Activated T-cell treated with anti-CD3 and anti-CD28 coated beads, Interleukin-2, amount 50 U/mL, for 1 hour (primary cell): ENCODE measurements around the gene CFAP251.
"Not testable (repeated sequence)": the region's sequence is repeated elsewhere in the genome, so short reads cannot be mapped to it uniquely, and the experiment has no call there.

Source experiments
- DNase-seq: peaks from one replicate; pipeline ENCODE4 v3.0.0-alpha.2; 2020

The CFAP251 gene

DNA sequence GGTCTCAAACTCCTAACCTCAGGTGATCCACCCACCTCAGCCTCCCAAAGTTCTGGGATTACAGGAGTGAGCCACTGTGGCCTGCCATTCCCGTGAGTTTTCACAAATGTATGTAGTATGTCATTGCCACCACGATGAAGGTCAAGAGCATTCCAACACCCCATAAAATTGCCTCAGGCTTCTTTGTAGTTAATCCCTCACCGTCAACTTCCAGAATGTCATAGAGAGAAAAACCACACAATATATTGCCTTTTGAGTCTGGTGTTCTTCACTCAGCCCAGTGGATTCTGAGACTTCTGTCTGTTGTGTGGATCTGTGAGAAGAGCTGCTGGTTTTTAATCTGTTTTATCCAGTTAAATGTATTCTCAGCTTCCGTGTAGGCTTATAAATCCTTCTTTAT is 12.6 kb upstream of the CFAP251 start:
- DNase-seq: no peak

DNA sequence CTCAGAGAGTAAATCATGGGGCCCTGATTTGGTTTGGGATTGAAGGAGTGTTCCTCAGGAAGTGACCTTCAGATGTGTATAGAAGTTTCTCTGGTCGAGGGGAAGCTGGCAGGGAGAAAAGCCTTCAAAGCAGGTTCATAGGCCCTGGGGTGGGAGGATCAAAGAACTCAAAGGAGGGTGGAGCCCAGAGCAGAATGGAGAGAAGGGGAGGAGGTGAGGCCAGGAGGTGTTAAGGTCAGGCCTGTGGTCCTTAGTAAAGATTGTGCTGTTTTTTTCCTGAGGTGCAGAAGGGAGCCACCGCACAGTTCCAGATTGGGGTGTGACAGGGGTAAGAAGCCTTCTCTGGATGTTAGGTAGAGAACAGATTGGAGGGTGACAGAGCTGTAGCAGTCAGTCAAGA is 9.7 kb upstream of the CFAP251 start:
- no peak for DNase-seq

DNA sequence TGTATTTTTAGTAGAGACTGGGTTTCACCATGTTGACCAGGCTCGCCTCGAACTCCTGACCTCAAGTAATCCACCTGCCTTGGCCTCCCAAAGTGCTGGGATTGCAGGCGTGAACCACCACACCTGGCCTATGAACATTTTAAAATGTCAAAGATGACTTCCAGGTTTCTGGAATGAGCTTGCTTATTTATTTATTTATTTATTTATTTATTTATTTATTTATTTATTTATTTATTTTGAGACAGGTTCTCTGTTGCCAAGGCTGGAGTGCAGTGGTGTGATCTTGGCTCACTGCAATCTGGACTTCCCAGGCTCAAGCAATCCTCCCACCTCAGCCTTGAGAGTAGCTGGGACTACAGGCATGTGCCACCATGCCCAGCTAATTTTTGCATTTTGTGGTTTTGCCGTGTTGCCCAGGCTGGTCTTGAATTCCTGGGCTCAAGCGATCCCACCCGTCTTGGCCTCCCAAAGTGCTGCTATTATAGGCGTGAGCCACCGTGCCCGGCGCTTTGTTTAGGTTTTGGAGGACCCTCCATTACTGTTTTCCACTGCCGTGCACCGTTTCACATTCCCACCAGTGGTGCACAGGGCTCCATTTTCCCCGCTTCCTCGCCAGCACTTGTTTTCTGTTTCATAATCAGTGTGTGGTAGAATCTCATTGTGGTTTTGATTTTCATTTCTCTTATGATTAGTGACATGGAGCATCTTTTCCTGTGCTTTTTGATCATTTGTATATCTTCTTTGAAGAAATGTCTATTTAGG is 6.4 kb upstream of the CFAP251 start:
- DNase-seq: no peak

DNA sequence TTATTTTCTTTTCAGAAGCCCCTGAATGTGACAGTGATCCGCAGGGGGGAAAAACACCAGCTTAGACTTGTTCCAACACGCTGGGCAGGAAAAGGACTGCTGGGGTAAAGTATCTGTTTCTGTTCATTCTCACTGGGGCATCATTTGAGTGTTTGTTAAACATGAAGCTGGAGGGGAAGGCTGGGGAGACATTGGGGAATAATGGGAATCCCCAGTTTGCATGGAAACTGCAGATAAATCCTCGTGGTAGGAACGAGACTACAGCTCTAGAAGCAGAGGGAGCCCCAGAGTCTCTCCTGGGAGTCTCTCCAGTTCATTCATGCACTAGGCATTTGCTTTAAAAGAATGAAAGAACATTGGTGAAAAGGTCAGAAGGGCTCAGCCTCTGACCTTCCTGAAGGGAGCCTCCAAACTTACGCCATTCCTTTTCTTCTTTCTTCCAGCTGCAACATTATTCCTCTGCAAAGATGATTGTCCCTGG is 2.5 kb upstream of the CFAP251 start:
- no peak for DNase-seq

DNA sequence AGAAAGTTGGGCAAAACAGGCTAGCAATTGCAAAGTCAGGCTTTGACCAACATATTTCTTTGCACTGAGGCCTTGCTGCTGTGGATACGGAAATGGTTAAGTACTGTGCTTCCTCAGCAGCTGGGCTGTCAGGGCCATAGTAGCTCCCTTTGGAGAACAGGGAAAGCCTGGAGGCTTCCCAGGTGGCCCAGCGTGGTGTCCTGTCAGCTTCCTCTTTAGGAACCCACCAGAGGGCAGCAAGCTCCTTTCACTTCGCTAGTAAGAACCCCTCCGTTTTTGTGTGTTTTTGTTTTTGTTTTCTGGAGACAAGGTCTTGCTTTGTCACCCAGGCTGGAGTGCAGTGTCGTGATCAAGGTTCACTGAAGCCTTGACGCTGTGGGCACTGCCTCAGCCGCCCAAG is 1.7 kb upstream of the CFAP251 start:
- no peak for DNase-seq

DNA sequence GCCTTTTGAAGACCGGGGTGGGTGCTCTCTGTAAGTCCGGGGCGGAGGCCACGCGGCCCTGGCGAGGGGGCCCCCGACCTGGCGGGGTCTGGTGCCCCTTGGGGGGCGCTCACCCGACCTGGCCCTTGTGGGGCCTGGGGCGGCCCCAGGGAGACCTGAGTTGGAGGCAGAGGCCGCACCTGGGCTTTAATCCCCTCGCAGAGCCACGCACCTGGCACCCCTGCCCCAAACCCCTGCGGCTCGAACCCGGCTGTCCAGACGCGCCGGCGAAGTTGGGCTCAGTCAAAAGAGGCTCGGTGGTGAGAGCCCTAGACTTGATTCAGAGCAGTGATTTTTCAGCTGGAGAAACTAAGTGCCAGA is 267 bp downstream of the CFAP251 start:
- no peak for DNase-seq

DNA sequence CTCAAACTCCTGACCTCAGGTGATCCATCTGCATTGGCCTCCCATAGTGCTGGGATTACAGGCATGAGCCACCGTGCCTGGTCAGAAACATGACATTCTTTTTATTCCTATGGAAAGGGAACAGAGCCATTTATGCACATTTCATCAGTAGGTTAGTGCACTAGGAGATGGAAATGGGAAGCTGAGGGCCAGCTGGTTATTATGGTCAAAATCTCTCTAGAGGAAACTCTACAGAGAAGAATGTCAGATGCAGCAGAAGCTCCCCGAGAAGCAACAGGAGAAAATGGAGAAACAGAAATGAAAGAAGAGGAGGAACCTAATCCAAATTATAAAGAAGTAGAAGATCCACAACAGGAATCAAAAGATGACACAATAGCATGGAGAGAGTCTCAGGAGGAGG is 2.7 kb downstream of the CFAP251 start:
- no peak for DNase-seq

DNA sequence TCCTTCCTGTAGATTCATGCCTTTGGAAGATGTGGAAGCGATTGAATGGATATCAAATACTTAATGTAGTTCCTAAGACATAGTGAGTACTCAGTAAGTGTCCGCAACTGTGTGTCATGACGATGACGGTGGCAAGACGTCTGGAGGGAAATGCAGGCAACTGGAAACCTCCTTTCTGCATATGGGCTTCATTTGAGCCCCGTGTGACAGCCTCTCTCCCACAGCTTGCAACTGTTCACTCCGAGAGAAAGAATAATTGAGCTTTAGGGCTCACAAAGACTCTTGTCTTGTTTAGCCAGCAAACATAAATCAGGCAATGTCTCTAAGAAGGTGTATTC is 6.9 kb downstream of the CFAP251 start:
- DNase-seq: no peak

DNA sequence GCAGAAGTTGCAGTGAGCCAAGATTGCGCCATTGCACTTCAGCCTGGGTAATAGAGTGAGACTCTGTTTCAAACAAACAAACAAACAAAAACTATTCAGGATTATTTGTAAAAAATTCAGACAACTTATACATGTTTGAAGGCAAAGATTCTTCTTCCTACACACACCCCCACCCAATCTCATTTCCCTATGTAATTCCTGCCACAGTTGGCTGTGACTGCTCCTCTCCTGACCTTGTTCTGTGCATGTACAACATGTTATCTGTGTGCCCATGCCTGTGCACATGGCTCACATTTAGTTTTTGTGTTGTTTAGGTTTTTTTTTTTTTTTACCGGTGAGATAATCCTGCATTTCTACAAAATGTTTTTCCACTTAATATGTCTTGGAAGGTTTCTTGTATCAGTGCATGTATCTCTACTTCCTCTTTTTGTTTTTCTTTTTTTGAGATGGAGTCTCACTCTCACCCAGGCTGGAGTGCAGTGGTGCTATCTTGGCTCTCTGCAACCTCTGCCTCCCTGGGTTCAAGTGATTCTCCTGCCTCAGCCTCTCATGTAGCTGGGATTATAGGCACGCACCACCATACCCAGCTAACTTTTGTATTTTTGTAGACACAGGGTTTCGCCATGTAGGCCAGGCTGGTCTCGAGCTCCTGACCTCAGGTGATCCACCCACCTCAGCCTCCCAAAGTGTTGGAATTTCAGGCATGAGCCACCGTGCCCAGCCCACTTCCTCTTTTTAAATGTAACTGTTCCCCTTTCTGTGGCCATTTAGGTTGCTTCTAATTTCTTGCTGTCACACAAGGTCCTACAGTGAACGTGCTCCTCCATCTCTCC is 8.7 kb downstream of the CFAP251 start:
- DNase-seq: no peak

DNA sequence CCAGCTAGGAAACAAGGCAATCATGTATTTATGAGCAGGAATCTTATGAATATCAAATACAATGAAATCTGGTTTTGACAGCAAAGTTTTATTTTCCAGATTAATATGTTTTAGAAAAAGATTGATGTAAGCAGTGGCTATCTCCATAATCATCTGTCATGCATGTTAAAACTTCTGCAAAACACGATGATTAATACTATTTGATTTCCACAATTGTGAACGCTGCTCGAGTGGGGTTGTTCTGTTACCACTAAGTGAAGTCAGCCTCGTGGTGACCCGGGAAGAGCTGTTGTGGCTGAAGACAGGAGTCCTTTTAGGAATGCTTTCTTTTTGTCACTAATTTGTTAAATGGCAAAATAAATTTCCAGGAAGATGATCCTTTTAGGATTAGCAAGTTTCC is 9.4 kb downstream of the CFAP251 start:
- DNase-seq: no peak

DNA sequence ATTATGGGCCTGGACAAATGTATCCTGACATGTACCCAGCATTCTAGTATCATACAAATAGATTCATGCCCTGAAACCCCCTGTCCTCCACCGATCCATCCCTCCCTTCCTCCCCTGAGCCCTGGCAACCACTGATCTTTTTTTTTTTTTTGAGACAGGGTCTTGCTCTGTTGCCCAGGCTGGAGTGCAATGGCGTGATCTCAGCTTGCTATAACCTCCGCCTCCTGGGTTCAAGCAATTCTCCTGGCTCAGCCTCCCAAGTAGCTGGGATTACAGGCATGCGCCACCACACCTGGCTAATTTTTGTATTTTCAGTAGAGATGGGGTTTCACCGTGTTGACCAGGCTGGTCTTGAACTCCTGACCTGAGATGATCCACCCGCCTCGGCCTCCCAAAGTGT is 11.2 kb downstream of the CFAP251 start:
- DNase-seq: not testable (repeated sequence)

DNA sequence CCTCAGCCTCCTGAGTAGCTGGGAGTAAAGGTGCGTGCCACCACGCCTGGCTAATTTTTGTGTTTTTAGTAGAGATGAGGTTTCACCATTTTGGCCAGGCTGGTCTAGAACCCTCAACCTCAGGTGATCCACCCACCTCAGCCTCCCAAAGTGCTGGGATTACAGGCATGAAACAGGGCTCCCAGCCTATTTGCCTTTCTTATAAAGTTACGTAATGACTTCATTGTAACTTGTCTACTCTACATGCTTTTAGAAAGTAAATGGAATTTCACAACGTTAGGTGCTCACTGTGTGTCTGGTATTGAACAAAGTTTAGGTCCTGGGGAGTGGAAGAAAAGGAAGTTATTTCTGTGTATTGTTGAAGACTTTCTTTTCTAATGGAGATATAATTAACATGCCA is 12.5 kb downstream of the CFAP251 start:
- no peak for DNase-seq

DNA sequence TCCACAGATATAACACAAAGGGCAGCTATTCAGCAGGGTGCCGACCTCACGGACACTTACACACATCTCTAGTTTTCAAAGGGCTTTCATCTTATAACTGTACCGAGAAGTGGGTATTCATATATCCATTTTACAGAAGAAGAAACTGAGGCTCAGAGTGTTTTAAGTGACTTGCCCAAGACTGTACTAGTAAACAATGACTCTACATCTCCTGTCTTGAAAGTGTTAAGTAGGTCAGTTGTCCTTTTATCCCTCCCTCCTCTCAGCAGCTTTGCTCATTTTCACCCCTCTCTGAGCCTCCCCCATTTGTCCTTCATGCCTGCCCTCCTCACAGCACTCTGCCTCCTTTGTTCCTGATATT is 13.8 kb downstream of the CFAP251 start:
- DNase-seq: no peak

DNA sequence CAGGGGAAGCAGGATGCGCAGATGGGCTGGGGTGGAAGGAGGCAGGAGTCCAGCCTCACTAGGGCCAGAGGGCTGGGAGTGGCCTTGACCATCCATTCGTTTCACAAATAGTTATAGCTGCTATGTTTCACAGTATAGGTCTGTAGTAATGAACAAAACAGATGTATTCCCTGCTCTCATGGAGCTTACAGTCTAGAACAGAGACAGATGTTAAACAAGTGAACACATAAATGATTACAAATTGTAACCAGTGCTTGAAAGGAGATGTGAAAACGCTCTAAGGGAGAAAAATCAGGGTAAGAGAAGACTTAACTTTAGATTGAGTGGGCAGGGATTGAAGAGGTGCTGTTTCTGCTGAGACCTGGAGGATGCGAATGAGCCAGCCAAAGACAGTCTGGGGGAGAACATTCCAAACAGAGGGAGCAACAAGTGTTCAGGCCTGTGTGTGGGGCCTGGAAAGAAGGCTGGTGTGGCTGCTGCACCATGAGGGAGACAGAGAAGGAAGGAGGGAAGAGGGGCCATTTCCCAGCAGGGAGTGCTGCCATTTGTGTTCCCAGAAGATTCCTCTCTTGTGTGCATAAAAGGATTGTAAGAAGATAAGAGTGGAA is 14.6 kb downstream of the CFAP251 start:
- DNase-seq: no peak

DNA sequence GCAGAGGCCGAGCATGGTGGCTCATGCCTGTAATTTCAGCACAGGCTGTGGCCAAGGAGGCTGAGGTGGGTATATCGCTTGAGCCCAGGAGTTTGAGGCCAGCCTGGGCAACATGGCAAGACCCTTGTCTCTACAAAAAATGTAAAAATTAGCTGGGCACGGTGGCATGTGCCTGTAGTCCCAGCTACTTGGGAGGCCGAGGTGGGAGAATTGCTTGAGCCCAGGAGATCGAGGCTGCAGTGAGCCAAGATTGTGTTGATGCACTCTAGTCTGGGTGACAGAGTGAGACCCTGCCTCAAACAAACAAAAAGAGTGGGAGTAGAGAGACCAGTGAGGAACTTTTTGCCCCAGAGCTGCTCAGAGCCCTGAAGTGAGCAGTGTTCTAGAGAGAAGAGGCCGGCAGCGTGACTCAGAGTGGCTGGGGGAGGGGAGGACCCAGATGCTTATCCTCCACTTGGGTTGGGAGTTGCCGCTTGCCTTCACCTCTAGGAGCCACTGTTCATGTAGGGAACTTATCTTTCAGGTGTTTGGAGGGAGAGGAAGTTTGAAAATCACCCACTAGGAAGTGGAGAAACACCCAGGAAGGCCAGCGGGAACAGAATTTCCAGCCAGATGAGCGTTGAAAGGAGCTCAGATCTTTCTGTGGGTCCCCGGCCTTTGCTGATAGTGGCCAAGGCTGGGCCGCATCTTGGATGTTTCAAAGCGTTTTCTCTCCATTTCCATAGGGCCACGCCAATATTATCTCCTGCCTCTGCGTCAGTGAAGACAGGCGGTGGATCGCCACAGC is 15.3 kb downstream of the CFAP251 start:
- no peak for DNase-seq

DNA sequence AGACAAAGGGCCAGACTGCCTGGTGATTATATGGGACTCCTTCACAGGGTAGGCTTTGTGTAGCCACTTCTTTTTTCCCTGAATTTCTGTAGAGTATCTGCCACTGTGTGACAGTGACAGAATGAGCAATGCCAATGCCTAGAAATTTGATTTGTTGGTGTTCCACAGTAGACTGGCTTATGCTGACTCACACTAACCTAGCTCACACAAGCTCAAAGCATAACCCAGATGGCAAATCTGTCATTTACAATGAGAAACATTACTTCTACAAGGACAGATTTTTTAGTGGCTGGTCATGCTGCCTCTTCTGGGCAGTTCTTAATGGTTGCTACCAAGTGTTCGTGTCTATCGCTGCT is 15.9 kb downstream of the CFAP251 start:
- no peak for DNase-seq

DNA sequence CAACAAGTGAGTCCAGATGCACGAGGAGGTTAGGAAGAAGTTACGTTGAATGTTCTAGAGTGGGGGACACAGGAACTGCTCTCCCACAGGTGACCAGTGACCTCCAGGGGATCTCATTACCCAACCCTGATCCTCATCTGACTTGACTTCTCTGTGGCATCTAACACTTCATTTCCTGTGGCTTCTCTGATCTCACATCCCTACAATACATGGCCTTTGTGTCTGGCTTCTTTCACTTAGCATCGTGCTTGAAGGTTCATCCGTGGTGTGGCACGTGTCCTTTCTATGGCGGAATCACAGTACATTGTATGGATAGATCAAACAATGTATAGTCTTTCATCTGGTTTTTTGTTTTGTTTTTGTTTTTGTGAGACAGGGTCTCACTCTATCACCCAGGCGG is 19.3 kb downstream of the CFAP251 start:
- DNase-seq: no peak

DNA sequence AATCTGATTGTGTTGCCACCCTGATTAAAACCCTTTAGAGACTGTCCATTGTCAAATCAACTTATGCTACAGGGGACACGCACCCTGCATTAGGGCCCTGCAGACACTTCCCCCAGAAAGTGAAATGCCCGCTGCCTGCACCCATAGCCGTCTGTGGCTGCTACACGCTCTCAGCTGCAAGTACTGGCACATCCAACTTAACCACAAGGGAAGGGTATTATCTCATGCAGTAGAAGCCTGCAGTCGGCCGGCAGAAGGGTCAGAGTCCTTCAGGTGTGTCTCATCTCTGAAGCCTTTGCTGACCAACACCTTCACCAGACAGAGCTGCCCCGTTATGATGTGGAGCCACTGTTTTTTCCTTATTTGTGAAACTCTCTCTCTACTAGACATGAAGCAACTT is 20.8 kb downstream of the CFAP251 start:
- no peak for DNase-seq

DNA sequence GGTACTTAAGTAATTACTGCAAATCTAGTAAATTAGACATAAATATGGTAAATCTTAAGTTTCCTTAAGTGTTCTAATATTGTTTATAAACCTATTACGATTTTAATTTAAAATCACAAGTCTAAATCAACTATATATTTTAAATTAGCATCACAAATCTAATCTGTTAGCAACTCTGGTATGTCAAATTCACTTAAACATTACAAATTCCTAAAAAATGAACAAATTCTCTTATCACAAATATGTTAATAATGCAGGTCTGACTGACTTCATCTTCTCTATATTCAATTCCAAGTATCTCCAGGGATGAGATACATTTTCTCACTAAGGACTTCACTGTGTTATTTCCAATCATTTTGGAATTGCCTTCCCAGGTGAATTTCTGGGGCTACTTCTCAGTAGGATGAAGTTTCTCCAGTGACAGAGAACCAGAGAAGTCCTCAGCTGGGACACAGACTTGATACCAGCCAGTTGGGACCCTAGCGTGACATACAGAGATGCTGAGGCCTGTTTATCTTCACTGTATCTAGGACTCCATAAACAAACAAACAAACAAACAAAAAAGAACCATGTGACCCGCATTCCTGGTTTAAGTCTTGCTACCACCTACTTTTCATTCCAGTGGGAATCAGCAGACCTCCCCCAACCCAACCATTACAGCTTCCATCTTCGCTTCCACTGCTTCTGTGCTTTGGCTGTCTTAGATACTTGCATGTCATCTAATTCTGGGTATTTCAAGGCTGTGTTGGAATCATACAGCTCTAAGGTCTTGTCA is 21.8 kb downstream of the CFAP251 start:
- DNase-seq: no peak

DNA sequence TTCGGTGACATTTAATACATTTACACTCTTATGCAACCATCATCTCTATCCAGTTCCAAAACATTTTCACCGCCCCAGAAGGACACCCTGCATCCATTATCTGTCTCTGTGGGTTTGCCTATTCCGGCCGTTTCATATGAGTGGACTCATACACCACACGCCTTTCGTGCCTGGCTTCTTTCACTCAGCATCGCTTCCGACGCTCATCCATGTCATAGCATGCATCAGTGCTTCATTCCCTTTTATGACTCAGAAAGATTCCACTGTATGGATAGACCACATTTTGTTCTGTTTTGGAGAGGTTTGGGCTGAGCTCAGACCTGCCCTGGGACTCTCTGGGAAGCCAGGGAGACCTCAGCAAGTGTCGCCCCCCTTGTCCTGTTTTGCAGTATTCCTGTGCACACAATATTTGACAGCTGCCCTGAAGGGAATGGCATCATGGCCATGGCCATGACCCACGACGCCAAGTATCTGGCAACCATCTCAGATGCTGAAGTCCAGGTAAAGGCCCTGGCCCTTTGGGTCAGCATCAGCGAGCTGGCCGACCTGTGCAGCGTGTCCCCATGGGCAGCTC is 23.8 kb downstream of the CFAP251 start:
- no peak for DNase-seq

DNA sequence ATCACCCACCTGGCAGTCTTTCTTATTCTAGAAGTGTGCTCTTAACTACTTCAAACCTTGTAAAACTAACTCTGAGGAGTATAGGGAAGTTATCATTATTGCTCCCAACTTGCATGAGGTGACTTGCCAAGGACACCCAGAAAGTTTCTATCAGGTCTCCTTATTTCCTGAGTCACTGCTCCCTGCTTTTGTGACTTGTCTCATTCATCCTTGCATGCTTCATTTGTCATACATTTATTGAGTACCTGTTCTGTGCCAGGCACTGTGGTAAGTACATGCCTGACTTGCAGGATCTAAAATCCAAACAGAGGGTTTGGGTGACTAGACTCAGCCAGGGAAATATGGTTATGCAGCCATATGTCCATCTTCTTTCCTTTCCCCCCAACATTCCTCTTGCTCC is 25.5 kb downstream of the CFAP251 start:
- DNase-seq: no peak

DNA sequence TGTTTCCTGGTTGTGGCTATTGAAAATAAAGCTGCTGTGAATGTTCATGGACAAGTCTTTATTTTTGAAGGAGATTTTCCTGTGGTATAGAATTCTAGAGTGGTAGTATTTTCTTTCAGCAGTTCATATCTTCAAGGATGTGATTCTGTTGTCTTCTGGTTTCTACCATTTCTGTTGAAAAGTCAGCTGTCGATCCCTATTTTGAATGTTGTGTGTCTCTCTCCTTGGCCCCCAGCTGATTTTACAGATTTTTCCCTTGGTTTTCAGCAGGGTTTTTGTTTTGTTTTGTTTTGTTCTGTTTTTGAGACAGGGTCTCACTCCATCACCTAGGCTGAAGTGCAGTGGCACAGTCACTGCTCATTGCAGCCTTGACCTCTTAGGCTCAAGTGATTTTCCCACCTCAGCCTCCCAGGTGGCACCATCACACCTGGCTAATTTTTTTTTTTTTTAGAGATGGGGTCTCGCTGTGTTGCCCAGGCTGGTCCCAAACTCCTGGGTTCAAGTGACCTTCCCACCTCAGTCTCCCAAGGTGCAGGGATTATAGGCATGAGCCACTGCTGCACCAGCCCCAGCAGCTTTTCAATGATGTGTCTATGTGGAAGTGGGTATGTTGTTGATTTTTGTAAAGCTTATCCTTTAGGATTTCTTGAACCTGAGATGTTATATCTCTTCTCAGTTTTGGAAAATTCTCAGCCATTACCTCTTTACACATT is 28.1 kb downstream of the CFAP251 start:
- DNase-seq: no peak
